GM21528 (cell line): ENCODE measurements around the gene OR6C1.
"Not testable (repeated sequence)": the region's sequence is repeated elsewhere in the genome, so short reads cannot be mapped to it uniquely, and the experiment has no call there.

ENCODE experiments used
- ATAC-seq: cut with Tn5 transposase; IDR thresholded peaks from one replicate; pipeline ENCODE4 v1.9.1; 2021; ENCODE audit warnings: mild to moderate bottlenecking, moderate library complexity; ENCODE audit not compliant: unreplicated experiment, low FRiP score

OR6C1 gene

DNA sequence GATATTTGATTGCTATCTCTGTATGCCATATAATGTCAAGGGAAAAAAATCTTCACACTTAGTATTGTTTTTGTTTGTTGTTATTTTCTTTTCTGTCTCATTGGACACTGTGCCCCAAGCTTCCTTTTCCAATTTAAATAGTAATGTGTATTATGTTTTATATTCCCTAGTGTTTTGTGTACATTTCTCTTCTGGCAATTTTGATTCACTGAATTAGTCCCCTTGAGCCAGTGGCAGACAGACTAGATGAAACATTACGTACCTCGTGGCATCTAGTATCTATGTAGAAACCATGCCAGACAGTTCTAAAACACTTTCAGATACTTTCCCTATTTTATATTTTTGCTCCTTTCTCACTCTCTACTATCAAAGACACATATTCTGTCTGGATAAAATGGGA lies at the start of gene OR6C1:
Gene OR6C1, plus strand, starts transcription at position 301 of the 400 bp plus-strand sequence. CDS start 6,257 bp downstream, outside the sequence.
- ATAC-seq, result no peak

DNA sequence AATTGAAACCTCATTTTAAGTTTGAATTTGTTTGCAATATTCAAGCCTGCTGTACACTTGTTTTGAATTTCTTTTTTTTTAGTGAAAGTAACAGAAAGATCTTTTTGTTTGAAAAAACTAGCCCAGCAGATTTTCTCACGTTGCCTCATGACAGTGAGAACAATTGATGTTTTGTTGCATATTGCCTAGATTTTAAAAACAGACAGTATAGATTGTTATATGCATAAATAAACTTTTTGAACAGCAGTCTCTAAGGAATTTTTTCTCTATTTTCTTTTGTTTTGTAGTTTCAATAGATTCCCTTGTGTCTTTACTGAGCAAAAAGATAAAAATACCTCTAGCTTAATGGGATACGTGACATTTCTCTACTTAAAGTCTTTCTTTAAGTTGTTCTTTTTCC lies 33.2 kb upstream of the OR6C1 start:
- no peak for ATAC-seq

DNA sequence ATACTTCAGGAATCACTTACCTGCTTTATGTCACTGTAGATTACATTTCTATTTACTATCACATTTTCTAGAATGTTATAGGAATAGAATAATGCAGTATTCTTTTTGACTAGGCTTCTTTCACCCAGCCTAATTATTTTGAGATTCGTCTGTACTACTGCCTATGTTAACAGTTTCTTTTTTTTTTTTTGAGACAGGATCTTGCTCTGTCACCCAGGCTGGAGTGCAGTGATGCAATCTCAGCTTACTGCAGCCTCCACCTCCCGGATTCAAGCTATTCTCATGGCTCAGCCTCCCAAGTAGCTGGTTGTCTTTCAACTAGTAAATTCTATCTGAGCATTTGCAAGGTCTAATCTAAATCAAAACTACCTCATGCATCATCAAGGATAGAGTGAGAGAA lies 24.1 kb upstream of the OR6C1 start:
- no peak for ATAC-seq

DNA sequence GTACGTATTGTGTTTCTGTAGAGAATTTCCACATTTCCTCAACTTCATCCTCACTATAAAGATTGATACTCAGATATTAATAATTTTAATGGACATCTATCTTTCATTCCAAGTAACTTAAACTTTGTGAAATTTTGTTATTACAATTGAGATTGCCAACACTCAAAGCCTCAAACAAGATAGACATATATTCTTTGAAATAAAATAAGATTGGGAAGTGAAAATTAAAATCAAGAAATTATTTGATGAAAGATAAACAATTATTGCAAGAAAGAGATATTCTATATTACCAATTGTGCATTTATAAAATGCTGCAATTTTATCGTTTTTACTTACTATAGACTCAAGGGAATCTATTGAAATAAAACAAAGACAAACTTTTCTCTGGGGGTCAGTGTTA lies 17.7 kb upstream of the OR6C1 start, which contains the start of gene OR6C6:
Gene OR6C6, minus strand, starts transcription at position 101 of the 400 bp plus-strand sequence. CDS start 1,337 bp downstream, outside the sequence.
- ATAC-seq, result no peak

DNA sequence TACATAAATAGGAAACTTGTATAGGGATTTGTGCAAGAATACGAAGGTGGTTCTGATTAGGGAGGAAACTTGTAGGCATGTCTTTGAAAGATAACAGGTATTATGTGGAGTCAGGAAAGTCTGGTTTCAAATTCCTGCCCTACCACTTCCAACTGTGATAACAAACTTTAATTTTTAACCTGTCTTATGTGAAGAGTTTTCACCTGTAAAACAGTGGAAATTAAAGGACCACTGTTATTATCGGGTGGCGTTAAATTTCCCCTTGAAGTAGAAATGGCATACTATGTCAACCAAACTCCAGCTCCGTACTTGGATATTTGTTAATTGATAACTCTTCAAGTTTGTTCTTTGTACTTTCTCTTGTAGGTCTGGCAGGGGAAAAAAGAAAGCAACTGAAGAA lies 6.1 kb downstream of the OR6C1 start:
- no peak for ATAC-seq

DNA sequence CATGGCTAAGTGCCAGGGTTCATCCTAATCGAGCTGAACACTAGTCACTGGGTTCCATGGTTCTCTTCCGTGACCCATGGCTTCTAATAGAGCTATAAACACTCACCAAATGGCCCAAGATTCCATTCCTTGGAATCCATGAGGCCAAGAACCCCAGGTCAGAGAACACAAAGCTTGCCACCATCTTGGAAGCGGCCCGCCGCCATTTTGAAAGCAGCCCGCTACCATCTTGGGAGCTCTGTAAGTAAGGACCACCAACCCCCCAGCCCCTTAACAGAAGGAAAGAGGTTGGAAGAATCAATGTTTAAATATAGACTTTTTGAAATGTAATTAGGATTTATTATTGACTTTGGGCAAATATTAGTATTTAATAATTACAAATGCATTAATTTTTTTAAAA lies 11.7 kb downstream of the OR6C1 start:
- ATAC-seq, result not testable (repeated sequence)

DNA sequence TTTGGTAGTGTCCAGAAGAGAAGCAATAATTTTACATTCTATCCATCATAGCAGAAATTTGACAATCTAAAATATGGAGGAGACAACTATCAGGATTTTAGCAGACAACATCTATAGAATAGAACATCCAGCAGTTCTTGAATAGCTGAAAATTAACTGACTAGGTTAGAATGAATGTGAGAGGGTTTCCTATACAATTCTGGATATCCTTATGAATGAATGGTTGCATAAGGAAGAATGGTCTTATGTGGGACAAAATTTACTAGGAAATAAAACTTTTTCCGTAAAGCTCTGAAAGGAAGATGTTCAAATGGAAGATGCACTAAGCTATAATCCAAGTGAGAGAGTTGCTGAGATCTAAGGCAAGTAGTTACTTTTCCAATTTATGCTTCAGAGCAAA lies 16.3 kb downstream of the OR6C1 start, which contains the start of gene OR6C3:
Gene OR6C3, plus strand, starts transcription at position 301 of the 400 bp plus-strand sequence. CDS start 955 bp downstream, outside the sequence.
- no peak for ATAC-seq

DNA sequence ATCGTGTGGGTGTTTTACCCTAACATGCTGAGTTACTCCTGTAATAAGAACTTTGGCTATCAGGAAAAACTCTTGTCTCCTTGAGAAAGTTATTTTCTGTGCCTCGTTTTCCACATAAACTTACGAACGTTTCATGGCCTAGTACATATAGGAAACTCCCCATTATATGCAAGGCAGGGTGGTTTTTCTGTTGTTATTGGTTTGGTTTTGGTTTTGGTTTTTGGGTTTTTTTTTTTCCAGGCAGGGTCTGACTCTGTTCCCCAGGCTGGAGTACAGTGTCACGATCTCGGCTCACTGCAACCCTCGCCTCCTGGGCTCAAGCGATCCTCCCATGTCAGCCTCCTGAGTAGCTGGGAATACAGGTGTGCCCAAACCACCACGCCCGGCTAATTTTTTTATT lies 21.9 kb downstream of the OR6C1 start:
- no peak for ATAC-seq

DNA sequence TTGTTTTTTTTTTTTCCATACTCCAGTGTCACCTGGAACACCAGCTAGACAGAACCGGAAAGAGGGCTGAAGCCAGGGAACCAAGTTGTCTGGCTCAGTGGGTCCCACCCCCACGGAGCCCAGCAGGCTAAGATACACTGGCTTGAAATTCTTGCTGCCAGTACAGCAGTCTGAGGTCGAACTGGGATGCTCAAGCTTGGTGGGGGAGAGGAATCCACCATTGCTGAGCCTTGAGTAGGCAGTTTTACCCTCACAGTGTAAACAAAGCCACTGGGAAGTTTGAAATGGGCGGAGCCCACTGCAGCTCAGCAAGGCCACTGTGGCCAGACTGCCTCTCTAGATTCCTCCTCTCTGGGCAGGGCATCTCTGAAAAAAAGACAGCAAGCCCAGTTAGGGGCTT lies 41.2 kb downstream of the OR6C1 start:
- not testable (repeated sequence) for ATAC-seq

DNA sequence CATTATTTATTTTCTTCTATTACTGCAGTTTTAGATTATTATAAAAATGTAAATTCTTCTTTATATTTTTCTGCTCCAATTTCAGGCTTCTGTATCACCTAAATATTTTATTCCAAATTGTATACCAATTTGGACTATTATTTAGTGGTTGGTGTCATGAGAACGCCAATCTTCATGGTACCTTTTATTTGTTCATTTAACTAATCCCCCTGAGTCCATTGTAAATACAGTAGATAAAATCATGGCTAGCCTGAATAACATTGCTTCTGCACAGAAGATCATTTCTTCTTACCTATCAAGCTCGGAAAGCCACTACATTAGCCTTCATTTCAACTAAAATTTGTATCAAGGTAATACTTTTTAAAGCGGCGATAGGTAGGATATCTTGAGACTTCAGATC lies 48.5 kb downstream of the OR6C1 start, which contains the start of gene OR6C75:
Gene OR6C75, plus strand, starts transcription at position 301 of the 400 bp plus-strand sequence. CDS start 2,136 bp downstream, outside the sequence.
- no peak for ATAC-seq

DNA sequence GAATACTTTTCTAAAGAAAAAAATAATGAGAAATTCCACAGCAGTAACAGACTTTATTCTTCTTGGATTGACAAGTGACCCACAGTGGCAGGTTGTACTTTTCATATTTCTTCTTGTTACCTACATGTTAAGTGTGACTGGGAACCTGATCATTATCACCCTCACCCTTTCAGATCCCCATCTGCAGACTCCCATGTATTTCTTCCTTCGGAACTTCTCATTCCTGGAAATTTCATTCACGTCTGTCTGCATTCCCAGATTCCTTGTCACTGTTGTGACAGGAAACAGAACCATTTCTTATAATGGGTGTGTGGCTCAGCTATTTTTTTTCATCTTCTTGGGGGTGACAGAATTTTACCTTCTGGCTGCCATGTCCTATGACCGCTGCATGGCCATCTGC lies 50.9 kb downstream of the OR6C1 start:
- ATAC-seq, result no peak
